ENCODE measurements around the gene BBS12.

GRCh38 chr4:122765692-122766352 lies 33.3 kb downstream of the BBS12 start:
- TF ChIP-seq CTCF (IDR thresholded peaks at IDR 0.05): no peak
- no peak for TF ChIP-seq POLR2A (IDR thresholded peaks at IDR 0.05; ENCODE audit: low read depth)
- TF ChIP-seq POLR2AphosphoS5 (IDR thresholded peaks at IDR 0.05): no peak
- TF ChIP-seq EP300 (IDR thresholded peaks at IDR 0.05): no peak

All from esophagus muscularis mucosa (tissue), 4 donors.